DMS79 treated with DMSO at 0.1 percent for 48 hours (cell line): Measurements from ENCODE around the gene AGTPBP1.

ENCODE experiments used
- DNase-seq: peaks from one replicate; lab custom pipeline; 2025; lab: John Stamatoyannopoulos, UW

AGTPBP1 gene

GRCh38 chr9:85536514-85536913, 205.2 kb downstream of the AGTPBP1 start:
- no peak for DNase-seq

GRCh38 chr9:85536076-85536475, 205.7 kb downstream of the AGTPBP1 start:
- DNase-seq, result no peak

DNA sequence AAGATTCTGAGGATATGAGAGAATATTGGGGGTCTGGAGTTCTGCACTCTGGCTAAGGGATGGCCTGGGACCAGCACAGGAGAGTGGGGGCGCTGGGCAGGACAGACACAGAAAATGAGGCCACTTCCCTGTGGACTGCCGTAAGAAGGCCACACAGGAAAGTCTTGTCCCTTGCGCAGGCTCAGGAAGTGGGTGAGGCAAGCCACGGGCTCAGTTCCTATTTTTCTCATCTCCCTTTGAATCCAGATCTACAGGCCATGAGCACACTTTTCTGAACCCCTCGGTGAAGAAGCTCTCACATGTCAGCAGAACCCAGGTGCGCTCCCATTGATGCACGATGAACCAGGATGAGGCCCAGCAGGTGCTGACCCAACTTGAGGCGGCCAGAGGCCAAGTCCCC, 207.4 kb downstream of the AGTPBP1 start:
- no peak for DNase-seq

GRCh38 chr9:85533538-85533937, 208.2 kb downstream of the AGTPBP1 start:
- no peak for DNase-seq

DNA sequence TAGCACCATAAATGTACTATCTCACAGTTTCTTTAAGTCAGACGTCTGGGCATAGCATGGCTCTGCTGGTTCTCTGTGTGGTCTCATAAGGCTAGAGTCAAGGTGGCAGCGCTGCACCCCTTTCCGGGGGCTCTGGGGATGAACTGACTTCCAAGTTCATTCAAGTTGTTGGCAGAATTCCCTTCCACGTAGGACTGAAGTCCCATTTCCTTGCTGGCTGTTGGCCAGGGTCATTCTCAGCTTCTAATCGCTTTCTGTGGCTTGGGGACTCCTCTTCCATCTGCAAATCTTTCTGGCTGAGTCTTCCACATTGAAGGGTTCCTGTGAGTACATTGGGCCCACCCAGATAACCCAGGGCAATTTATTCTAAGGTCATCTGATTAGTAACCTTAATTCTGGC, 211.0 kb downstream of the AGTPBP1 start:
- no peak for DNase-seq

DNA sequence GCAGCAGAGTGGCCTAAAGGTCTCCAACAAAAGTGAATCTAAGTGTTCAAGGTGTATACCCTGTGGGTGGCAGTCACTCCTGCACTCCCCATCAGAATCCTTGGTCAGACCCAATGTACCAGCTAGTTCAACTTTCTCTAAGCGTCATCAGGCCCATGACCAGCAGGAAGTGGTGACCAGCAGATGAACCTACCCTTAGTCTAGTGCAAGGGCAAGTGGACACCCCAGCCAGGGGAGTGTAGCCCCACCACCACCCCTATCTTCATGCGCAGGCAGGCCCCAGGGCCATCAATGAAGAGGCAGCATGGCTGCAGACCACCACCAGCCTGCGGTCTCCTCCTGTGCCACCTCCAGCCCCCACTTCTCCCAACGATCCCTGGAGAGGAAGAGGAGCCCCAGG, 213.1 kb downstream of the AGTPBP1 start:
- no peak for DNase-seq

GRCh38 chr9:85528142-85528541, 213.6 kb downstream of the AGTPBP1 start:
- DNase-seq, result no peak

GRCh38 chr9:85527331-85528020, 214.3 kb downstream of the AGTPBP1 start:
- no peak for DNase-seq

GRCh38 chr9:85524531-85524930, 217.2 kb downstream of the AGTPBP1 start:
- no peak for DNase-seq

GRCh38 chr9:85523202-85523601, 218.6 kb downstream of the AGTPBP1 start:
- no peak for DNase-seq

DNA sequence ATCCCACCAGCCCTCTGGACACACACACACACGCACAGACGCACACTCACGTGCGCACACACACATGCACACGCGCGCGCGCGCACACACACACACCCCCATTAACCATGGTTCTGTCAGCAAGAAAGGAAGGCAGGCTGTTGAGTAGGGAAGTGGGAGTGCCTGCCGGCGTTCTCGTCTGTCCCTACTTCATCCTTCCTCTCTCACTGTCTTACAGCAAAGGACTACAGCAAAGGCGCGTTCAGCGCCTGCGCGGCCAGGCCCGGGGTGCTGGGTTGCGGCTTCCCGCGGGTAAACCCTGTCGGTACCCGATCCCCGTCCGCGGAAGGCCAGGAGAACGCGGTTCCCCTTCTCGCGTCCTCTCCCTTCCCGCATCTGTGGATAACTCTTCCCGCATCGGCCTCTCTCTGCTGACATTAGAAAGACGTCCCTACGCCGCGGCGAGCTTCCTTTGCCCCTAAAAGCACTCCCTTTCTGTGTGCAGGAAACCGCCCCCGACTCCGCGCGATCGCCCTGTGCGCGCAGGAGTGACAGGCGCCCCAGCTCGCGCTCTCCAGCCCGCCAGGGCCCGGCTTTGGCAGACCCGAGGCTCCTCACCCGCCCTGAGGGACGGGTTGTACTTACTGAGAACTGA, 219.2 kb downstream of the AGTPBP1 start:
- DNase-seq, result peak; percentile 13

DNA sequence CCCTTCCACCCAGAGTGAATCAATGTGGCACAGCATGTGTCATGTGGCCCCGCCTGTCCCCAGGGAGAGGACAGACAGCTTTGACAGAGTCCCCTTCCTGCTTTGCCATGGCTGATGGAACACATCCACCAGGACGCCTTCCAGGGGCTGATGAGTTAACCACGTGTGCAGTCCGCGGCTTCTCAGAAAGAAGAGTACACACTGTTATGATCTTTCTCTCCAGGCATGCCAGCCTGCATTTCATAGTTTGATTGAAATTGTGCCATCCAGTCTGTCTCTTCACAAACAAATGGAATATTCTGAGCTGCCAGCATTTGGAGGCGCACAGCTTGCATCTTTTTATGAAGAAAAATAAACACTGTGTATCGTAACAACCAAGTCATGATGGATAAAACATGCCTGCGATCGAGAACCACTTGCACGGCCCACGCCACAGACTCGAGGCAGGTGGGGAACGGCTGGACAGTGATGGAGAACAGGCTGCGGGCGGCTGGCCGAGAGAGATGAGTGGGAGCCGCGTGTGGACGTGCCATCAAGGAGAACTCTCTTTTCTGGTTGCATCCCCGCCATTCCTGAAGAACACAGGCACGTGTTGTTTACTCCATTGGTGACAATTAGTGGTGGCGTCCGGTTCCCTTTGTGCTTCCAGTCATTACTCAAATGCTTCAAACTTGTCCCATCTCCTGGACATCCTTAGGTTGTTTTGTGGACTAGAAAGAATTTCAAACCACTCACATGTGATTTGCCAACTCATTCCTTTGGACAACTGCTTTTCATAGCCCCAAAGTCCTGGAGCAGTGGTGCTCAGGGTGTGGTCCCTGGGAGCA, 220.2 kb downstream of the AGTPBP1 start:
- no peak for DNase-seq

DNA sequence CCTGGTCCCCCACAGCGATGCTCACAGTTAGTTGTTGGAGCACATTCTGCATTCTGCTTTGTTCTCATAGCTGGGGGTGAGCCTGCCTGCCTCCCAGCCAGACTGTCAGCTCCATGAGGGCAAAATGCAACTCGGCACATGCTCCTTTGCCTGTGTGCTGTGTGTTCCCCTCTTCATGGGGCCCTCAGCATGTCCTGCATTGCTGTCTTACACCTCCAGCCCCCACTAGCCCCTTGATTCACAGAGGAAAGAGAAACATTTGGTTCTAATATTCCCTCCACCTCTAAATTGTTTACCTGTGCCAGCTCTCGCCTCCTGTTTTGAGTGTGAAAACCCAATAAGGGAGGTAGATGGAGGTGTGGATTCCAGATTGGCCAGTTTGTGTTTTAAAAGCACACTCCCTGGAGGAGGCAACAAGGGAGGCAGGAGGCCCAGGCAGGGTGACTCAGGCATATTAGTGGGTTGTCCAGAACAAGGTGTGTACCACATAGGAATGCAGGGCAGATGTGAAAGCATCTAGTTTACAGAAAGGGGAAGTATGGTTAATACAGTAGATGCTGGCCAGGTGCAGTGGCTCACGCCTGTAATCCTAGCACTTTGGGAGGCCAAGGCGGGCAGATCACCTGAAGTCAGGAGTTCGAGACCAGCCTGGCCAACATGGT, 224.6 kb downstream of the AGTPBP1 start:
- no peak for DNase-seq

DNA sequence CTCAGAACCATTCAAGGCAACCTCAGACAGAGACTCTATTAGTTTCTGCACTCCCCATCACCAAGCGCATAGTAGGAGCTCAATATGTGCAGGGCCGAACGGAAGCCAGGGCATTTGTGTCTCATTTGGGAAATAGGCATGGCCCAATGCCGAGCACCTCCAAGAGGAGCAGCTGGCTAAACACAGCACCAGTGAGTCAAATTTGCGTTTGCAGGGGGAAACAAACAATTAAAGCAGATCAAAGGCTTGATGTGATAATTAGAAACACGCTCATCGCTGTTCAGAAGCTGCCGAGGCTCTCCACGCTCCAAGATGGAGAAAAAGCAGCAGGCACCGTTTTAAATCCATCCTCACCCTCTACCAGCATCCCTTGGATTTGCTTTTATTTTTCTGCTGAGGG, 225.3 kb downstream of the AGTPBP1 start:
- no peak for DNase-seq

GRCh38 chr9:85515021-85515420, 226.7 kb downstream of the AGTPBP1 start:
- DNase-seq, result no peak

DNA sequence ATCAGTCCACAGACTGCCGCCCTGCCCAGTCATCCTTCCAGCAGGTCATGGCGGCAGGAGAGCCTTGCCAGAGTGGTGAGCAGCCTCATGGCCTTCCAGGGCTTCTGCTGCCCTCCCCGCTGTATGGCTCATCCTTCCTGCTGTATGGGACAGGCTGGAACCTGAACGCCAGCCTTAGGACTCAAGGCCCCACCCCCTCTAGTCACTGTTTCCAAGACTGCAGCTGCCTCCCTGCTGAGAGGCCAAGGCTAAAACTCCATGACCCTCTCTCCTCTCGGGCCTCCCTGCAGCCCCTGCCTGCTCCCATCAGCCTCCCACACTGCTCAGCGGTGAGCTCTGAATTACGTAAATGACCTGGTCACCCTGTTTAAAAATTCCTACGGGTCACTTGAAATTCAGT, 227.5 kb downstream of the AGTPBP1 start:
- no peak for DNase-seq

- no peak for DNase-seq
These were observed 230.0 kb downstream of the AGTPBP1 start for GRCh38 chr9:85511746-85512145.

GRCh38 chr9:85510830-85511504, 230.8 kb downstream of the AGTPBP1 start:
- no peak for DNase-seq

GRCh38 chr9:85508616-85509015, 233.1 kb downstream of the AGTPBP1 start:
- no peak for DNase-seq

DNA sequence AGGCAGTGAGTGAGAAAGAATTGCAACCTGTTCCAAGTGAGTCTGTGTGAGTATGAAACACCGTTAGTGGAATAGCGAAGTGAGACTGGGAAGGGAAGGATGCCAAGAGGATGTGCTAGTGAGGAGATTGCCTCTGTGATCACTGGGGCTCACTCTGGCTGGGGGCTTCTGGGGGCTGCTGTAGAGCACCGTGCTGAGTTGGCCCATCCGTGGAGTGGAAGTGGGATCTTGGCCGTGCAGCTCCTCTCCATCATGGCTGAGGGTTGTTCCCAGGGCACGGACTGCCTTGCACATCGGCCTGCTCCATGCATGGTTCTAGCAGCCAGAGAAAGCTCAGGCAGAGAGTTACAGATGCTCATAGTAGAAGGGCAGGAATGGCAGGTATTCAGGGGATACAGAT, 236.1 kb downstream of the AGTPBP1 start:
- no peak for DNase-seq

GRCh38 chr9:85502815-85503655, 238.7 kb downstream of the AGTPBP1 start:
- DNase-seq, result no peak
